ENCODE results near the gene NDUFC1.

NDUFC1 gene

DNA sequence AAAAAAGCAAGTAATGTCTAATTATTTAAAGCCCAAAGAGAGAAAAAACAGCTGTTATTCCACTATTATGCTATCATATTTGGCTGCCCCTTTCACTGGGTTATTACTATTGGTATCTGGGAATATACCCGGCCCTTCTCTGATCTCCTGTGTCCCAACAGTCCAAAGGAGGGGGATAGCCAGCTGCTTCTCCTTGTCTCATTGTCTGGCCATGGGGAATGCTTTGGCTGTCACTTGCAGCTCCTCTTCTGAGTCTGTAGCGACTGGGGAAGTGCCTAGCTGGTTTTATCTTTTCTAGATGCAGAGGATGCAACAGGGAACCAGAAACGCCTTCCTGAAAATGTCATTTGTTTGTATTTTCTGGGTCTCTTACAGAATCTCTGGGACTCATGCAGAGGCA is 56.1 kb downstream of the NDUFC1 start:
- H3K9me3 Mint-ChIP-seq (ENCODE audit: low read depth): no peaks in the 10 kb centered on the region
- H3K4me1 Mint-ChIP-seq (ENCODE audit: low read depth): no peaks in the 10 kb centered on the region
- H3K27ac Mint-ChIP-seq: no peak overlapping the region
- no peak overlapping the region for H3K4me3 Mint-ChIP-seq
- H3K27me3 Mint-ChIP-seq: no peaks in the 10 kb centered on the region
- no peaks in the 10 kb centered on the region for H3K36me3 Mint-ChIP-seq

DNA sequence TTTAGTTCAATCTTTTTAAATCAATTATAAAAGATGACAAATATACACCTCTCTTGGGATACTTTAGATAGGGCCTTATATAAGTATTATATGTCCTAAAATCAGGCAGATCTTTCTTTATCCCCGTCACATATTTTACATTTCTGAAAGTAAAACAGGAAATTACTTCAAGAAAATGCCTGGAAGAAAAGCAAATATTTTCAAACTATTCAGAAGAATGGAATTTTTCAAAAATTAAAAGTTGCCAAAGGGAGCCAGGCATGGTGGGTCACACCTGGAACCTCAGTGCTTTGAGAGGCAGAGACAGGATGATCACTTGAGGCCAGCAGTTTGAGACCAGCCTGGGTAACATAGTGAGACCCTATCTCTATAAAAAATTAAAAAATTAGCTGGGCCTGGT is 56.7 kb downstream of the NDUFC1 start:
- H3K4me1 Mint-ChIP-seq (ENCODE audit: low read depth): no peaks in the 10 kb centered on the region
- H3K27ac Mint-ChIP-seq: no peak overlapping the region
- H3K27me3 Mint-ChIP-seq: no peaks in the 10 kb centered on the region
- H3K9me3 Mint-ChIP-seq (ENCODE audit: low read depth): no peaks in the 10 kb centered on the region
- no peaks in the 10 kb centered on the region for H3K36me3 Mint-ChIP-seq
- no peak overlapping the region for H3K4me3 Mint-ChIP-seq

DNA sequence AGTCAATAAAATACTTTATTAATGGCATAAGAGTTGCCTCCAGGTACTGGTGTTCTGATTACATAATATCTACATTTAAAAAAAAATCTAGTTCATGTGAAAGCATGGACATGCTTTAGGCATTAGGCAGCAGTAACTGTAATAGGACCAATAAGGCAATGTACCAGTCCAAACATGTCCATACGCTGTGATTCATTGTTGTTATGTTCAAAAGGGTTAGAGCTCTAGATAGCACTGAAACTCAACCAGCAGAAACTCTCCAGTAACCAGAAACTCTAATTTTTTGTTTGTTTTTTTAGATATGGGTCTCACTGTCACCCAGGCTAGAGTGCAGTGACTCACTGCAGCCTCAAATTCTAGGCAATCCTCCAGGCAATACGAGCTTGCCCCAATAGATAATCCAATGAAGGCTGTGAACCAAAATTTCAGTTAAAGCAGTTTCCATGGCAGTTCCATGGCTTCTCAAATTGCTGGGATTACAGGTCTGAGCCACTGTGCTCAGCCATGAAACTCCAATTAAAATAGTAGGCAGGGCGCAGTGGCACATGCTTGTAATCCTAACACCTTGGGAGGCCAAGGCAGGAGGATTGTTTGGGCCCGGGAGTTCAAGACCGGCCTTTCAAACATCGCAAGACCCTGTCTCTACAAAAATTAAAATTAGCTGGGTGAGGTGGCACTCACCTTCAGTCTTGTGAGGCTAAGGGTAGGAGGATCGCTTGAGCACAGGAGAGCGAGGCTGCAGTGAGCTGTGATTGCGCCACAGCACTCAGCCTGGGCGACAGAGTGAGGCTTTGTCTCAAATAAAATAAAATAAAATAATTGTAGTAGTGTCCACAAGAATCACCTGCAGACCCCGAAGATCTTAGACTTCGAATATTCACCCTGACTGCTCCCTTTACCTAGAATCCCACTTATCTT is 58.6 kb downstream of the NDUFC1 start:
- peaks cover 7% of the 10 kb centered on the region for H3K9me3 Mint-ChIP-seq (ENCODE audit: low read depth)
- H3K27me3 Mint-ChIP-seq: no peaks in the 10 kb centered on the region
- no peak overlapping the region for H3K4me3 Mint-ChIP-seq
- H3K36me3 Mint-ChIP-seq: no peaks in the 10 kb centered on the region
- H3K4me1 Mint-ChIP-seq (ENCODE audit: low read depth): no peaks in the 10 kb centered on the region
- no peak overlapping the region for H3K27ac Mint-ChIP-seq

- H3K36me3 Mint-ChIP-seq: no peaks in the 10 kb centered on the region
- H3K4me3 Mint-ChIP-seq: no peak overlapping the region
- H3K4me1 Mint-ChIP-seq (ENCODE audit: low read depth): no peaks in the 10 kb centered on the region
- peaks cover 9% of the 10 kb centered on the region for H3K9me3 Mint-ChIP-seq (ENCODE audit: low read depth)
- H3K27ac Mint-ChIP-seq: no peak overlapping the region
- no peaks in the 10 kb centered on the region for H3K27me3 Mint-ChIP-seq
Observed at GRCh38 chr4:139242511-139243051, 59.7 kb downstream of the NDUFC1 start.

GRCh38 chr4:139241784-139242151 is 60.5 kb downstream of the NDUFC1 start:
- Mint-ChIP-seq H3K27me3 (no peaks in the 10 kb centered on the region), H3K36me3 (no peaks in the 10 kb centered on the region), H3K9me3 (ENCODE audit: low read depth) (peaks cover 9% of the 10 kb centered on the region), H3K4me3 (no peak overlapping the region), H3K4me1 (ENCODE audit: low read depth) (no peaks in the 10 kb centered on the region), H3K27ac (no peak overlapping the region)

DNA sequence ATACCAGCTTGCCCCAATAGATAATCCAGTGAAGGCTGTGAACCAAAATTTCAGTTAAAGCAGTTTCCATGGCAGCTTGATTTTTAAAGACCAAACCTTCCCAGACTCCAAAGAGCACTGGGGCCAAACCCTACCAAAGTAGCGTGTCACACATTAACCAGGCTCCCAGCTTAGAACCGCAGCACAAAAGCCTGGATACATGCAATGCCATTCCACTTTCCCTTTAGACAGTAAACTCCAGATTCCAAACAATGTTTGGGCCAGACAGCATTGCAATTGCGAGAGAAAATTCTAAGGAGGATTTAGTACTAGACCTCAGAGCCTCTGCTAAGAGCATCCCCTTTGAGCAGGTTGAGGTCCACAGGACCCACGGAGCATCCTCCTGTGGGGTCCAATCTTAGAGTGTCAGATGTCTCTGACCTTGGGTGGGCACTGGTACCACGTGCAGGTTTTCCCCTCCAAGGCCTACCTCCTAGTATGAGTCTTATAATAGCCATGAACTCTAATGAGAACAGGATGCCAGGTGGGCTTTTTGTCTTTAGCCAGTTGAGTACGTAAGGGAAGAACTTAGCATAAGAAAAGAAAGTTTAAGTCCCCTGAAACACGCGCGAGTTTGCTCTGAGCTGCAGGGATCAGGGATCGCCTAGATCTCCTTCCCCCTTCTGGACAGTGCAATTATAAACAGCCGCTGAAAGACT is 61.0 kb downstream of the NDUFC1 start:
- Mint-ChIP-seq H3K4me1 (ENCODE audit: low read depth) (no peaks in the 10 kb centered on the region), H3K36me3 (no peaks in the 10 kb centered on the region), H3K4me3 (no peak overlapping the region), H3K9me3 (ENCODE audit: low read depth) (peaks cover 9% of the 10 kb centered on the region), H3K27ac (no peak overlapping the region), H3K27me3 (no peaks in the 10 kb centered on the region)
